K562 (cell line): ENCODE results near the gene HDAC3. TPM values are rescaled to one million over a fixed set of nuclear protein-coding genes. Genes with fewer than 3 reads are reported as not detected.

Experiments
- CC2D1A ChIP-seq: fragments of 450-650 bp; IDR thresholded peaks from 2 replicates; pipeline ENCODE4 v1.6.1; 2017; ENCODE audit warnings: mild to moderate bottlenecking
- E2F6 ChIP-seq, 2 experiments: IDR thresholded peaks; 2 replicates each; pipeline ENCODE4 v1.6.1; 2011; ENCODE audit warnings: borderline replicate concordance in 1 of 2, control low read depth in 1 of 2, low read depth in 1 of 2, low read length in 1 of 2, mild to moderate bottlenecking in 1 of 2, mixed read lengths in 1 of 2, moderate library complexity in 1 of 2; ENCODE audit not compliant: insufficient read depth in 1 of 2, insufficient read length in 1 of 2, poor library complexity in 1 of 2, severe bottlenecking in 1 of 2; ENCODE audit errors: extremely low read depth in 1 of 2
- EGR1 ChIP-seq: fragments of 450-650 bp; conservative IDR thresholded peaks from 2 replicates; pipeline ENCODE4 v1.6.1; 2017; ENCODE audit warnings: mild to moderate bottlenecking
- FIP1L1 ChIP-seq: fragments of 200-400 bp; formaldehyde crosslinking; IDR thresholded peaks from 2 replicates; pipeline ENCODE4 v1.6.1; 2018; ENCODE audit warnings: mild to moderate bottlenecking, low read depth, low read length; ENCODE audit not compliant: poor library complexity, severe bottlenecking
- FOSL1 ChIP-seq: fragments of 200-800 bp; sonication (Bioruptor generic); conservative IDR thresholded peaks from 2 replicates; pipeline ENCODE4 v1.6.1; 2016; ENCODE audit warnings: missing genetic modification characterization, missing compliant biosample characterization
- GABPB2 ChIP-seq: fragments of 250-450 bp; sonication (Bioruptor Pico); conservative IDR thresholded peaks from 2 replicates; pipeline ENCODE4 v1.5.1; 2021; ENCODE audit warnings: mild to moderate bottlenecking
- NCOA1 ChIP-seq: fragments of 450-650 bp; IDR thresholded peaks from 2 replicates; pipeline ENCODE4 v1.6.1; 2016; ENCODE audit warnings: low read depth
- PKNOX1 ChIP-seq: fragments of 450-650 bp; IDR thresholded peaks from 2 replicates; pipeline ENCODE4 v1.6.1; 2016
- RCOR1 ChIP-seq, 2 experiments: IDR thresholded peaks; 2 replicates each; pipeline ENCODE4 v1.6.1; 2012; ENCODE audit warnings: low read depth in 2 of 2, low read length in 2 of 2, borderline replicate concordance in 1 of 2, improper control_type of control experiment in 1 of 2
- SREBF1 ChIP-seq: fragments of 150-350 bp; IDR thresholded peaks from 2 replicates; pipeline ENCODE4 v1.6.1; 2014; ENCODE audit warnings: antibody characterized with exemption, low read depth, low read length, borderline replicate concordance
- STAT6 ChIP-seq: sonication (generic); formaldehyde crosslinking; IDR thresholded peaks from 2 replicates; pipeline ENCODE4 v1.8.1; 2023; ENCODE audit warnings: mild to moderate bottlenecking, missing genetic modification reagents
- ZBTB40 ChIP-seq, 2 experiments: fragments of 450-650 bp in 1 of 2; sonication (generic) in 1 of 2; formaldehyde crosslinking in 1 of 2; IDR thresholded peaks; 2 replicates each; pipeline versions ENCODE4 v1.7.1 to v1.9.0; 2016 to 2022; ENCODE audit warnings: inconsistent platforms in 1 of 2, mild to moderate bottlenecking in 1 of 2, missing genetic modification reagents in 1 of 2
- polyA plus RNA-seq, 8 experiments: library from polyadenylated mRNA; depleted of rRNA in 4 of 8; stranded (reverse) in 5 of 8; unstranded in 3 of 8; fragments of >200 nt; fragmentation: Nextera tagmentation in 2 of 8; fragmentation: Illumina TruSeq in 1 of 8; extraction: Ambion mirVana in 2 of 8; extraction: Trizol in 1 of 8; gene quantifications; 2 replicates each; pipeline versions ENCODE4 v1.2.1 to v1.2.3, GENCODE V29; 2011 to 2014; ENCODE audit warnings: inconsistent platforms in 1 of 8, missing spikeins in 1 of 8
- total RNA-seq, 7 experiments: library from RNA; depleted of rRNA in 6 of 7; stranded (reverse); fragments of >200 nt in 6 of 7; fragmentation: Illumina TruSeq in 2 of 7; extraction: Trizol in 2 of 7; gene quantifications; 2 replicates each; pipeline versions ENCODE4 v1.2.1 to v1.2.3, GENCODE V29; 2011 to 2021; ENCODE audit warnings: low replicate concordance in 1 of 7

Gene HDAC3
- total and polyA plus RNA-seq, 9 of the 15 experiments (the other 6 are each of a cell fraction or from before 2014, with no cell fraction given): 89.7 to 191 (median 119) TPM

- peak; percentile 79 for TF ChIP-seq FOSL1 (tag)
- TF ChIP-seq CC2D1A: peak; percentile 20; the same call in 1 of the 2 replicates
- TF ChIP-seq NCOA1: peak; percentile 22; the same call in 1 of the 2 replicates
- TF ChIP-seq GABPB2 (CRISPR knock-in tag): no peak
- no peak for TF ChIP-seq E2F6 (IDR thresholded peaks at IDR 0.05; ENCODE audit: borderline replicate concordance in 1 of 2, extremely low read depth in 1 of 2, insufficient read depth in 1 of 2, insufficient read length in 1 of 2, low read depth in 1 of 2, low read length in 1 of 2, poor library complexity in 1 of 2, severe bottlenecking in 1 of 2)
- no peak for TF ChIP-seq ZBTB40 (IDR thresholded peaks at IDR 0.05)
- no peak for TF ChIP-seq ZBTB40 (CRISPR knock-in tag; IDR thresholded peaks at IDR 0.05)
- TF ChIP-seq FIP1L1: no peak
- TF ChIP-seq PKNOX1: no peak
- no peak for TF ChIP-seq STAT6 (CRISPR knock-in tag)
- TF ChIP-seq SREBF1: no peak
- TF ChIP-seq RCOR1 (IDR thresholded peaks at IDR 0.05; ENCODE audit: borderline replicate concordance in 1 of 2, low read depth in 2 of 2, low read length in 2 of 2): no peak
- peak; percentile 77 for TF ChIP-seq EGR1
Observed at GRCh38 chr5:141617128-141617527, 19.5 kb downstream of the HDAC3 start (continued).
